GM12878 (cell line): Measurements from ENCODE around the gene FAM222A.

Experiments
- CBFB ChIP-seq: IDR thresholded peaks from 2 replicates; pipeline ENCODE4 v1.6.1; 2016; ENCODE audit warnings: antibody characterized with exemption, low read depth
- CTCF ChIP-seq, 3 experiments: IDR thresholded peaks in 2 of 3; conservative IDR thresholded peaks in 1 of 3; 2 replicates each; pipeline ENCODE4 v1.5.1; 2011; ENCODE audit warnings: low read depth in 3 of 3, low read length in 3 of 3, mild to moderate bottlenecking in 3 of 3, control low read depth in 2 of 3, moderate library complexity in 2 of 3, inconsistent platforms in 1 of 3, mixed read lengths in 1 of 3; ENCODE audit not compliant: control insufficient read depth in 2 of 3, insufficient read depth in 1 of 3; ENCODE audit errors: extremely low read depth in 1 of 3
- E2F4 ChIP-seq: IDR thresholded peaks from 2 replicates; pipeline ENCODE4 v1.6.1; 2012; ENCODE audit warnings: low read depth, low read length, improper control_type of control experiment
- EP300 ChIP-seq, 2 experiments: fragments of 150-350 bp in 1 of 2; IDR thresholded peaks; 2 replicates each; pipeline ENCODE4 v1.6.1; 2011 to 2012; ENCODE audit warnings: low read depth in 2 of 2, low read length in 2 of 2, borderline replicate concordance in 1 of 2, improper control_type of control experiment in 1 of 2, inconsistent platforms in 1 of 2; ENCODE audit not compliant: control insufficient read depth in 1 of 2
- EZH2 ChIP-seq: IDR thresholded peaks from 2 replicates; pipeline ENCODE4 v1.6.1; 2012; ENCODE audit warnings: low read depth, mild to moderate bottlenecking, control low read depth, inconsistent platforms, low read length, borderline replicate concordance; ENCODE audit not compliant: control insufficient read depth
- GABPA ChIP-seq: IDR thresholded peaks from 2 replicates; pipeline ENCODE4 v1.6.1; 2014; ENCODE audit warnings: antibody characterized with exemption, low read depth, mild to moderate bottlenecking, inconsistent platforms
- HCFC1 ChIP-seq: fragments of 150-350 bp; IDR thresholded peaks from 2 replicates; pipeline ENCODE4 v1.6.1; 2014; ENCODE audit warnings: low read length
- RFX5 ChIP-seq: IDR thresholded peaks from 2 replicates; pipeline ENCODE4 v1.6.1; 2011; ENCODE audit warnings: low read depth, low read length, improper control_type of control experiment
- SMC3 ChIP-seq: IDR thresholded peaks from 2 replicates; pipeline ENCODE4 v1.6.1; 2011; ENCODE audit warnings: low read length, improper control_type of control experiment, borderline replicate concordance
- ZNF384 ChIP-seq: IDR thresholded peaks from 2 replicates; pipeline ENCODE4 v1.6.1; 2012; ENCODE audit warnings: low read depth, mild to moderate bottlenecking, low read length, improper control_type of control experiment, borderline replicate concordance

DNA sequence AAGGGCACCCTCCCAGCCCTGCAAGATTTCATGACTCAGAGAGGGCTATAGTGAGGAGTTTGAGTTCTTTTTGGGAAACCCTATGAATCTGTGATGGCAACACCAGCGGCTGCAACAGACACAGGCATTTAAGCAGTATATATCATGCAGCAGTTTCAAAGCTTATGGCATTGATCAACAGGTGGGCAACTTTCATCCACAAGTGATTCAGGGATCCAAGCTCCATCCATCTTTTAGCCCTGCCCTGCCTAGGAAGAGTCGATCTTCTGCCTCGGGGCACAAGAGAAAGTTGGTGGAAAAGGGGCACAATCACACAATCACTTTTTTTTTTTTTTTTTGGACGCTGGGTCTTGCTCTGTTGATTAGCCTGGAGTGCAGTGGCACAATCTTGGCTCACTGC is 8.3 kb upstream of the FAM222A start:
- no peak for TF ChIP-seq CTCF (IDR thresholded peaks at IDR 0.05 in 2 of 3, conservative IDR thresholded peaks at IDR 0.05 in 1 of 3; ENCODE audit: control insufficient read depth in 2 of 3, extremely low read depth in 1 of 3, insufficient read depth in 1 of 3, low read depth in 3 of 3, low read length in 3 of 3)
- no peak for TF ChIP-seq E2F4
- TF ChIP-seq EZH2: no peak
- TF ChIP-seq HCFC1: no peak
- TF ChIP-seq SMC3: no peak
- no peak for TF ChIP-seq EP300 (IDR thresholded peaks at IDR 0.05; ENCODE audit: borderline replicate concordance in 1 of 2, control insufficient read depth in 1 of 2, low read depth in 2 of 2, low read length in 2 of 2)
- no peak for TF ChIP-seq GABPA
- no peak for TF ChIP-seq CBFB
- no peak for TF ChIP-seq RFX5
- no peak for TF ChIP-seq ZNF384
